ENCODE results near the gene COA5.

- no peak for TF ChIP-seq CTCF (IDR thresholded peaks at IDR 0.05)
- TF ChIP-seq ZFX (IDR thresholded peaks at IDR 0.05; ENCODE audit: borderline replicate concordance) = no peak
Measured at GRCh38 chr2:98588880-98589431, 19.4 kb downstream of the COA5 start.

All from 22Rv1 (cell line).